Natural killer cell (primary cell): Measurements from ENCODE around the gene GNG5. TPM values are rescaled to one million over a fixed set of nuclear protein-coding genes. Genes with fewer than 3 reads are reported as not detected.

Experiments
- ATAC-seq, 3 donors: fragments of 150-1000 bp in 2 of 3; fragments of 200-7000 bp in 1 of 3; cut with Tn5 transposase; 1 replicate in 1 of 3; 2 replicates in 2 of 3; pipeline ENCODE4 v1.10.0; 2021; ENCODE audit warnings: mild to moderate bottlenecking in 2 of 3, moderate library complexity in 2 of 3
- DNase-seq, 2 donors: peaks; one replicate each; pipeline versions ENCODE4 v3.0.0 to v3.0.0-alpha.2; 2013 to 2021; ENCODE audit warnings: mixed read lengths in 1 of 2
- H3K27ac ChIP-seq: one replicate; pipeline ENCODE4 v1.5.1; 2013; ENCODE audit warnings: mild to moderate bottlenecking, low read length
- H3K27me3 ChIP-seq: one replicate; pipeline ENCODE4 v1.6.1; 2013; ENCODE audit warnings: low read length; ENCODE audit not compliant: control insufficient read depth, insufficient read depth
- H3K36me3 ChIP-seq: one replicate; pipeline ENCODE4 v1.6.1; 2013; ENCODE audit warnings: low read length; ENCODE audit not compliant: control insufficient read depth, insufficient read depth
- H3K4me1 ChIP-seq: one replicate; pipeline ENCODE4 v1.6.1; 2013; ENCODE audit warnings: low read length; ENCODE audit not compliant: control insufficient read depth, insufficient read depth
- H3K4me3 ChIP-seq: one replicate; pipeline ENCODE4 v1.5.1; 2013; ENCODE audit warnings: low read length
- H3K9me3 ChIP-seq: one replicate; pipeline ENCODE4 v1.6.1; 2013; ENCODE audit warnings: low read length; ENCODE audit not compliant: control insufficient read depth, insufficient read depth
- H3K27ac Mint-ChIP-seq, 2 donors: one replicate each; pipeline ENCODE4 v1.8.0; 2022; ENCODE audit warnings: mild to moderate bottlenecking in 2 of 2, mixed read lengths in 2 of 2, moderate library complexity in 1 of 2
- H3K27me3 Mint-ChIP-seq, 2 donors: one replicate each; pipeline ENCODE4 v1.8.0; 2022; ENCODE audit warnings: low read depth in 2 of 2, mixed read lengths in 2 of 2
- H3K36me3 Mint-ChIP-seq: one replicate; pipeline ENCODE4 v1.8.0; 2022; ENCODE audit warnings: mixed read lengths
- H3K4me1 Mint-ChIP-seq, 2 donors: one replicate each; pipeline ENCODE4 v1.8.0; 2022; ENCODE audit warnings: mixed read lengths in 2 of 2
- H3K4me3 Mint-ChIP-seq: one replicate; pipeline ENCODE4 v1.8.0; 2022; ENCODE audit warnings: mild to moderate bottlenecking, moderate library complexity, mixed read lengths
- H3K9me3 Mint-ChIP-seq, 2 donors: one replicate each; pipeline ENCODE4 v1.8.0; 2022; ENCODE audit warnings: mixed read lengths in 2 of 2
- WGBS: methylation state at CpG from one replicate; pipeline ENCODE4 v1.1.7; 2013; ENCODE audit warnings: missing lambda C conversion rate; ENCODE audit not compliant: insufficient coverage; 5-methylcytosine and 5-hydroxymethylcytosine counted together
- intact Hi-C: fragments of 100-400 bp; cut with micrococcal nuclease; formaldehyde crosslinking; loops from one replicate; pipeline ENCODE4 v1.14.2; 2022
- total RNA-seq, 4 donors: library from RNA; stranded (reverse); fragments of 120-200 nt in 1 of 4; gene quantifications; one replicate each; pipeline versions ENCODE4 v1.2.3 to v1.2.4, GENCODE V29; 2013 to 2022
- TF ChIP-seq, protein P1 (sequence below): fragments of 200-600 bp; IDR thresholded peaks from one replicate; pipeline ENCODE4 v1.8.0; 2022; ENCODE audit warnings: antibody characterized with exemption

GNG5 gene
- total RNA-seq, 3 donors from 2014 or later (not counting 1 experiment from before 2014, with no cell fraction given), result 49.5 to 62.3 (median 57.5) TPM

DNA sequence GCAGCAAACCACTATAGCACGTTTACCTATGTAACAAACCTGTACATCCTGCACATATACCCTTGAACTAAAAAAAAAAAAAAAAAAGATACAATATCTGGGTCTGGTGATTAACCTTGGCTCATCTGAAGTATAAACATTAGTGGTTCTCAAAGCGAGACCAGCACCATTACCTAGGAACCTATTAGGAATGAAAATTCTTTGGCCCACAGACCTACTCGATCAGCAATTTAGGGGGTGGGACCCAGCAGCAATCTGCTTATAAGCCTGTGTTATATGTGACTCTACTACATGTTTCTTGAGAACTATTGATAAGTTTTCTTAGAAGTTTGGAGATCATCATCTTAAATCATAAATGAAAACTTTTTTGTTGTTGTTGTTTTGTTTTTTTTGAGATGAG lies 9.9 kb downstream of the GNG5 start:
- no peaks in the 10 kb centered on the region for H3K9me3 Mint-ChIP-seq
- intact Hi-C loops, result no loop called here
- peaks cover 18 to 19% of the 10 kb centered on the region in 2 donors for H3K4me1 Mint-ChIP-seq
- H3K4me3 Mint-ChIP-seq, result no peak overlapping the region
- Histone ChIP-seq H3K9me3 (no peaks in the 10 kb centered on the region), H3K27me3 (no peaks in the 10 kb centered on the region), H3K36me3 (peaks cover 81% of the 10 kb centered on the region), H3K4me1 (no peaks in the 10 kb centered on the region), H3K4me3 (no peak overlapping the region), H3K27ac (no peak overlapping the region)
- WGBS, result 100% methylated on average over 2 of the region's 3 CpGs
- TF ChIP-seq, protein P1, sequence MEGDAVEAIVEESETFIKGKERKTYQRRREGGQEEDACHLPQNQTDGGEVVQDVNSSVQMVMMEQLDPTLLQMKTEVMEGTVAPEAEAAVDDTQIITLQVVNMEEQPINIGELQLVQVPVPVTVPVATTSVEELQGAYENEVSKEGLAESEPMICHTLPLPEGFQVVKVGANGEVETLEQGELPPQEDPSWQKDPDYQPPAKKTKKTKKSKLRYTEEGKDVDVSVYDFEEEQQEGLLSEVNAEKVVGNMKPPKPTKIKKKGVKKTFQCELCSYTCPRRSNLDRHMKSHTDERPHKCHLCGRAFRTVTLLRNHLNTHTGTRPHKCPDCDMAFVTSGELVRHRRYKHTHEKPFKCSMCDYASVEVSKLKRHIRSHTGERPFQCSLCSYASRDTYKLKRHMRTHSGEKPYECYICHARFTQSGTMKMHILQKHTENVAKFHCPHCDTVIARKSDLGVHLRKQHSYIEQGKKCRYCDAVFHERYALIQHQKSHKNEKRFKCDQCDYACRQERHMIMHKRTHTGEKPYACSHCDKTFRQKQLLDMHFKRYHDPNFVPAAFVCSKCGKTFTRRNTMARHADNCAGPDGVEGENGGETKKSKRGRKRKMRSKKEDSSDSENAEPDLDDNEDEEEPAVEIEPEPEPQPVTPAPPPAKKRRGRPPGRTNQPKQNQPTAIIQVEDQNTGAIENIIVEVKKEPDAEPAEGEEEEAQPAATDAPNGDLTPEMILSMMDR, result no peak
- no peaks in the 10 kb centered on the region for H3K27me3 Mint-ChIP-seq
- H3K36me3 Mint-ChIP-seq, result no peaks in the 10 kb centered on the region
- DNase-seq (no peak), ATAC-seq (no peak)
- H3K27ac Mint-ChIP-seq, result no peak overlapping the region

DNA sequence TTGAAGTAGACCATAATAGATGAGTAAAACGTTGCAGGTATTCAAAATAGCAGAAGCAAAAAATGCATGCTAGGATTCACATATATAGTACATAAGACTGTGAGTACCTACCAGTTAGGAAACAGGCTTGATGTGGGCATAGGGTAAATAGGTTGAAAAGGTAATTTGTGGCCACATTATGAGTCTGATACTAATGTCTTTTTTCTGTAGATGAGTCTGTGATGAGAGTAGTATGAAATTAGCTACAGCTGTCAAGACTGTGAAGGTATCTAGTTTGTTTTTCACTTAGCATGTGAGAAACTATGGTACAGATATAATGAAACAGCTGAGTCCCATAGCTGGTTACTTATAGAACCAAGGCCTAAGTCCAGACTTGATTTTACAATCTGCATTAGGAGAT lies 12.6 kb downstream of the GNG5 start:
- no peaks in the 10 kb centered on the region for H3K27me3 ChIP-seq
- no peaks in the 10 kb centered on the region for H3K4me1 ChIP-seq
- no peak overlapping the region for H3K4me3 Mint-ChIP-seq
- H3K4me3 ChIP-seq, result no peak overlapping the region
- intact Hi-C loops, result no loop called here
- no peak overlapping the region for H3K27ac ChIP-seq
- H3K27me3 Mint-ChIP-seq, result no peaks in the 10 kb centered on the region
- H3K4me1 Mint-ChIP-seq, result peaks cover 11 to 13% of the 10 kb centered on the region in 2 donors
- no CpG with 5 or more reads among the region's 1 CpG for WGBS
- H3K27ac Mint-ChIP-seq, result peak overlapping the region; percentile 70 to 77
- ATAC-seq (no peak), DNase-seq (no peak)
- TF ChIP-seq, protein P1, result no peak
- H3K9me3 ChIP-seq, result no peaks in the 10 kb centered on the region
- peaks cover 20% of the 10 kb centered on the region for H3K36me3 Mint-ChIP-seq
- H3K36me3 ChIP-seq, result peaks cover 89% of the 10 kb centered on the region
- H3K9me3 Mint-ChIP-seq, result no peaks in the 10 kb centered on the region

DNA sequence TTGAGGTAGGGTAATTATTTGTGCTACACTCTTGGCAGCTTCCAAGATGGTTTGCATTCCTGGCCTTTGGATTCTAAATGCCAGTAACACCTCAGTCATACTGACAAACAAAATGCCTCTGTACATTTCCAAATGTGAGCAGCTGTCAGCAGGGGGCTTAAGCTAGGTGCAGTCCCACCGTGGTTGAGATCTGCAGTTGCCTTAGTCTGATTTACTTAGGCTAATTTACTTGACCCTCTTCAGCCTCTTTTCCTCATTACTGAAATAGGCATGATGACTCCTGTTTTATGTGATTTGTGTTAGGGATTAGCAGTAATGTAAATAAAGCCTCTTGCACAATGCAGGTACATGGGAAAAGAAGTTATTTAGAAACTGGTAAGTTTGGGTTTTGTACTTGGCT lies 13.7 kb downstream of the GNG5 start:
- Histone ChIP-seq H3K4me3 (no peak overlapping the region), H3K27me3 (no peaks in the 10 kb centered on the region), H3K9me3 (no peaks in the 10 kb centered on the region), H3K36me3 (peaks cover 82% of the 10 kb centered on the region), H3K4me1 (no peaks in the 10 kb centered on the region), H3K27ac (no peak overlapping the region)
- ATAC-seq (no peak), DNase-seq (no peak)
- 100% methylated on average over 1 of the region's 1 CpG for WGBS
- Mint-ChIP-seq H3K27ac (no peak overlapping the region), H3K9me3 (no peaks in the 10 kb centered on the region), H3K36me3 (peaks cover 20% of the 10 kb centered on the region), H3K4me3 (no peak overlapping the region), H3K27me3 (no peaks in the 10 kb centered on the region), H3K4me1 (peaks cover 18 to 22% of the 10 kb centered on the region in 2 donors)
- TF ChIP-seq, protein P1, result no peak
- intact Hi-C loops, result no loop called here

DNA sequence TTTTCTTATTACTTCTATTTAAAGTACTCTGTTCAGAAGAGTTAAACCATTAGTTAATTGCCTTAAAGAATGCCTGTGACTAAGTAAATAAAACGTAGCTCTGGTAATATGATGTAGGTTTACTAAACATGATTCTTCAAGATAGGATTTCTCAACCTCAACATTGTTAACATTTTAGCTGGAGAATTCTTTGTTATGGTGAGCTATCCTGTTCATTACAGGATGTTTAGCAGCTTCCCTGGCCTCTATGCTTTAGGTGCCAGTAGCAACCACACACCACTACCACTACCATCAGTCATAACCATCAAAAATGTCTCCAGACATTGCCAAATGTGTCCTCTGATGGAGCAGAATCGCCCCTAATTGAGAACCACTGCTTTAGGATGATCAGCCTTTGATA lies 16.6 kb downstream of the GNG5 start:
- Histone ChIP-seq H3K27me3 (no peaks in the 10 kb centered on the region), H3K4me3 (no peak overlapping the region), H3K4me1 (no peaks in the 10 kb centered on the region), H3K27ac (no peak overlapping the region), H3K9me3 (no peaks in the 10 kb centered on the region), H3K36me3 (peaks cover 63% of the 10 kb centered on the region)
- TF ChIP-seq, protein P1, result no peak
- Mint-ChIP-seq H3K27me3 (no peaks in the 10 kb centered on the region), H3K4me1 (peaks cover 32 to 43% of the 10 kb centered on the region in 2 donors), H3K27ac (no peak overlapping the region), H3K9me3 (no peaks in the 10 kb centered on the region), H3K36me3 (peaks cover 20% of the 10 kb centered on the region), H3K4me3 (no peak overlapping the region)
- no peak for ATAC-seq
- intact Hi-C loops, result no loop called here
- WGBS, result 92% methylated on average over 1 of the region's 2 CpGs
- DNase-seq, result no peak
